ENCODE data around the gene NOTCH4.

The NOTCH4 gene

GRCh38 chr6:32179766-32180405 is 44.0 kb downstream of the NOTCH4 start:
- DNase-seq, result no peak

GRCh38 chr6:32178547-32179440 is 45.1 kb downstream of the NOTCH4 start:
- no peak for DNase-seq

- DNase-seq, result peak; percentile 99
These were observed 45.9 kb downstream of the NOTCH4 start, which contains the start of gene RNF5 for GRCh38 chr6:32177788-32178546. RNF5 (plus strand) TSS chr6:32178405; CDS start chr6:32178512, 107 bp downstream.

GRCh38 chr6:32177183-32177787 is 46.6 kb downstream of the NOTCH4 start:
- DNase-seq, result no peak

GRCh38 chr6:32176476-32177182 is 47.2 kb downstream of the NOTCH4 start:
- DNase-seq, result peak; percentile 17

- peak; percentile 99 for DNase-seq
These were observed 48.0 kb downstream of the NOTCH4 start, which contains the start of gene AGPAT1 for GRCh38 chr6:32175711-32176475. AGPAT1 (minus strand) TSS chr6:32176084; CDS start chr6:32171496, 4,588 bp downstream.

GRCh38 chr6:32175322-32175710 is 48.6 kb downstream of the NOTCH4 start:
- no peak for DNase-seq

- DNase-seq, result no peak
These were observed 49.5 kb downstream of the NOTCH4 start for GRCh38 chr6:32174416-32174815.

- peak; percentile 15 for DNase-seq
These were observed 50.7 kb downstream of the NOTCH4 start for GRCh38 chr6:32173051-32173727.

GRCh38 chr6:32171234-32171633 is 52.6 kb downstream of the NOTCH4 start:
- no peak for DNase-seq

GRCh38 chr6:32170294-32170693 is 53.6 kb downstream of the NOTCH4 start:
- DNase-seq, result no peak

GRCh38 chr6:32168807-32169591 is 54.9 kb downstream of the NOTCH4 start:
- DNase-seq, result peak; percentile 16

- no peak for DNase-seq
These were observed 55.5 kb downstream of the NOTCH4 start for GRCh38 chr6:32168350-32168749.

- DNase-seq, result no peak
These were observed 56.1 kb downstream of the NOTCH4 start for GRCh38 chr6:32167761-32168262.

GRCh38 chr6:32167154-32167760 is 56.6 kb downstream of the NOTCH4 start:
- DNase-seq, result no peak

- no peak for DNase-seq
These were observed 57.3 kb downstream of the NOTCH4 start for GRCh38 chr6:32166411-32167061.

- no peak for DNase-seq
These were observed 59.6 kb downstream of the NOTCH4 start, which contains the start of gene EGFL8 for GRCh38 chr6:32164295-32164694. EGFL8 (plus strand) TSS chr6:32164595; CDS start chr6:32166166, 1,571 bp downstream.

GRCh38 chr6:32163559-32164258 is 60.2 kb downstream of the NOTCH4 start:
- no peak for DNase-seq

Data from left hindlimb (tissue), 1 donor.